ENCODE measurements around the gene DENND1C. TPM values are rescaled to one million over a fixed set of nuclear protein-coding genes. Genes with fewer than 3 reads are reported as not detected.
A peak's percentile ranks its signal among the peaks of the same experiment; 100 is the strongest.

Gene DENND1C
- total and polyA plus RNA-seq, 2 donors from 2014 or later = 2.6 to 8.2 TPM

GRCh38 chr19:6516659-6517291, 35.2 kb upstream of the DENND1C start:
- intact Hi-C loops (cut with DNase I) = loop anchor here (10.0 kb wide), 1 partner anchor 108 kb away; no protein-coding TSS in a partner anchor
- FAIRE-seq (no peak), DNase-seq (peak; percentile 90 to 95 (median 93))
- no peaks in the 10 kb centered on the region for H3K27me3 ChIP-seq (ENCODE audit: control insufficient read depth, insufficient read depth, low read length)
- H3K4me1 ChIP-seq (ENCODE audit: control insufficient read depth in 2 of 3, insufficient read depth in 2 of 3, low read depth in 1 of 3, low read length in 3 of 3) = peaks cover 0 to 2% (median 0%) of the 10 kb centered on the region in 3 donors
- no peaks in the 10 kb centered on the region for H3K9me3 ChIP-seq (ENCODE audit: control insufficient read depth in 2 of 3, insufficient read depth in 1 of 3, low read length in 3 of 3)
- peak overlapping the region; percentile 51 to 56 for H3K27ac ChIP-seq (ENCODE audit: low read depth in 2 of 2, low read length in 2 of 2)
- H3K9ac ChIP-seq (ENCODE audit: low read length in 3 of 3) = peak overlapping the region; percentile 45 to 78 (median 52)
- H3K4me3 ChIP-seq (ENCODE audit: low read length in 3 of 3) = peak overlapping the region; percentile 65 to 80 (median 77)
- H3K36me3 ChIP-seq (ENCODE audit: control insufficient read depth in 2 of 3, insufficient read depth in 3 of 3, low read length in 3 of 3) = no peaks in the 10 kb centered on the region
- TF ChIP-seq CTCF (IDR thresholded peaks at IDR 0.05; ENCODE audit: borderline replicate concordance, extremely low read depth, insufficient read depth) = peak; percentile 98

- peaks cover 0 to 2% (median 0%) of the 10 kb centered on the region in 3 donors for H3K4me1 ChIP-seq (ENCODE audit: control insufficient read depth in 2 of 3, insufficient read depth in 2 of 3, low read depth in 1 of 3, low read length in 3 of 3)
- H3K36me3 ChIP-seq (ENCODE audit: control insufficient read depth in 2 of 3, insufficient read depth in 3 of 3, low read length in 3 of 3) = no peaks in the 10 kb centered on the region
- H3K27me3 ChIP-seq (ENCODE audit: control insufficient read depth, insufficient read depth, low read length) = no peaks in the 10 kb centered on the region
- peak overlapping the region; percentile 65 to 80 (median 77) for H3K4me3 ChIP-seq (ENCODE audit: low read length in 3 of 3)
- DNase-seq (peak; percentile 92 to 97 (median 95)), FAIRE-seq (no peak)
- peak overlapping the region; percentile 51 to 56 for H3K27ac ChIP-seq (ENCODE audit: low read depth in 2 of 2, low read length in 2 of 2)
- no peaks in the 10 kb centered on the region for H3K9me3 ChIP-seq (ENCODE audit: control insufficient read depth in 2 of 3, insufficient read depth in 1 of 3, low read length in 3 of 3)
- intact Hi-C loops (cut with DNase I) = loop anchor here (10.0 kb wide), 1 partner anchor 109 kb away; no protein-coding TSS in a partner anchor
- peak overlapping the region; percentile 45 to 78 (median 52) for H3K9ac ChIP-seq (ENCODE audit: low read length in 3 of 3)
- no peak for TF ChIP-seq CTCF (IDR thresholded peaks at IDR 0.05; ENCODE audit: borderline replicate concordance, extremely low read depth, insufficient read depth)
Observed at GRCh38 chr19:6516018-6516658, 34.6 kb upstream of the DENND1C start.

DNA sequence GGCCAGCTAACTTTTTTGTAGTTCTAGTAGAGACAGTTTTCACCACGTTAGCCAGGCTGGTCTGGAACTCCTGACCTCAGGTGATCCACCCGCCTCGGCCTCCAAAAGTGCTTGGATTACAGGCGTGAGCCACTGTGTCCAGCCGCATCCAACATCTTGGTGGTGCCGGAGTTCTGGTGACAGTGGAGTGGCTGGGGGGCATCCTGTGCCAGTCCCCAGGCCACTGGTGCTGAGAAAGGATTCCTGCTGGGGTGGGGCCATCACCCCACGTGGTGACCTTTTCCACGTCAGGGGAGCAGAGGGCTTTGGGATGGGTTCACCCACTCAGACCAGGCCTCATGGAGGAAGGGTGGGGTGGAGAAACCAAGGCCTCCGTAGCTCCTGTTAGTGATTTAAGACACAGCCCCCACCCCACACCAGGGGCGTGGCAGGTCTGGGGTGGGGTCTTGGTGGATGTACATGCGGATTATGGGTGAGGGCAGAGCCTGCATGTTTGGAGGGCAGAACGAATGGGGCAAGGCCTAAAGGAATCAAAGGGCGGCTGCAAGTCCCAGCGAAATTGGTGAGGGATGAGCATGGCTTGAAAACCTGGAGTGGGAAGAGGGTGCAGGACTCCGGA, 33.4 kb upstream of the DENND1C start:
- Histone ChIP-seq H3K4me1 (ENCODE audit: control insufficient read depth in 2 of 3, insufficient read depth in 2 of 3, low read depth in 1 of 3, low read length in 3 of 3) (peaks cover 0 to 2% (median 0%) of the 10 kb centered on the region in 3 donors), H3K4me3 (ENCODE audit: low read length in 3 of 3) (no peak overlapping the region), H3K36me3 (ENCODE audit: control insufficient read depth in 2 of 3, insufficient read depth in 3 of 3, low read length in 3 of 3) (no peaks in the 10 kb centered on the region), H3K9ac (ENCODE audit: low read length in 3 of 3) (no peak overlapping the region), H3K27ac (ENCODE audit: low read depth in 2 of 2, low read length in 2 of 2) (no peak overlapping the region), H3K27me3 (ENCODE audit: control insufficient read depth, insufficient read depth, low read length) (no peaks in the 10 kb centered on the region), H3K9me3 (ENCODE audit: control insufficient read depth in 2 of 3, insufficient read depth in 1 of 3, low read length in 3 of 3) (no peaks in the 10 kb centered on the region)
- intact Hi-C loops (cut with DNase I) = loop anchor here (10.0 kb wide), 1 partner anchor 110 kb away; no protein-coding TSS in a partner anchor
- DNase-seq (peak in 1 of 5 donors; percentile 64), FAIRE-seq (no peak)
- TF ChIP-seq CTCF (IDR thresholded peaks at IDR 0.05; ENCODE audit: borderline replicate concordance, extremely low read depth, insufficient read depth) = no peak
